Measurements from ENCODE around the gene ADAM22. TPM values are rescaled to one million over a fixed set of nuclear protein-coding genes. Genes with fewer than 3 reads are reported as not detected.
"Not testable (repeated sequence)": the region's sequence is repeated elsewhere in the genome, so short reads cannot be mapped to it uniquely, and the experiment has no call there.

ADAM22 gene
- total RNA-seq: 1 to 10 TPM in 3 of 4 donors, under 1 TPM in 1; 0.53 to 2.7 (median 1.5) TPM

GRCh38 chr7:87933953-87934698 is at the start of gene ADAM22:
Gene ADAM22, plus strand, starts transcription at chr7:87934251. Its CDS starts 215 bp downstream, at chr7:87934466.
- H3K9me3 ChIP-seq: no peaks in the 10 kb centered on the region
- TF ChIP-seq POLR2A (IDR thresholded peaks at IDR 0.05) (no peak), CTCF (IDR thresholded peaks at IDR 0.05) (no peak), POLR2AphosphoS5 (IDR thresholded peaks at IDR 0.05) (no peak), EP300 (IDR thresholded peaks at IDR 0.05) (no peak)
- peak within 1 kb of the TSS; percentile 86 for H3K4me3 ChIP-seq
- H3K27ac ChIP-seq: no peak within 1 kb of the TSS
- H3K4me1 ChIP-seq: peaks cover 10% of the 10 kb centered on the region
- H3K27me3 ChIP-seq: peaks cover 10% of the 10 kb centered on the region
- peak; percentile 90 for DNase-seq (ENCODE audit: low spot score in 2 of 2)
- WGBS: 0% methylated on average over 21 of the region's 70 CpGs
- no peaks in the 10 kb centered on the region for H3K36me3 ChIP-seq

GRCh38 chr7:87885018-87885417 is 49.0 kb upstream of the ADAM22 start:
- no peak for DNase-seq (ENCODE audit: low spot score in 2 of 2)
- Histone ChIP-seq H3K27me3 (no peaks in the 10 kb centered on the region), H3K9me3 (no peaks in the 10 kb centered on the region), H3K36me3 (peaks cover 13% of the 10 kb centered on the region), H3K4me3 (no peak overlapping the region), H3K4me1 (no peaks in the 10 kb centered on the region), H3K27ac (no peak overlapping the region)
- no peak for TF ChIP-seq EP300 (IDR thresholded peaks at IDR 0.05)
- no peak for TF ChIP-seq CTCF (IDR thresholded peaks at IDR 0.05)
- TF ChIP-seq POLR2A (IDR thresholded peaks at IDR 0.05): no peak
- no peak for TF ChIP-seq POLR2AphosphoS5 (IDR thresholded peaks at IDR 0.05)
- WGBS: 88% methylated on average over 2 of the region's 2 CpGs

GRCh38 chr7:87886875-87887274 is 47.2 kb upstream of the ADAM22 start:
- TF ChIP-seq CTCF (IDR thresholded peaks at IDR 0.05): peak in 1 of 2 donors; percentile 28
- no peak for TF ChIP-seq POLR2A (IDR thresholded peaks at IDR 0.05)
- no peaks in the 10 kb centered on the region for H3K4me1 ChIP-seq
- no peak for DNase-seq (ENCODE audit: low spot score in 2 of 2)
- no peak overlapping the region for H3K27ac ChIP-seq
- H3K36me3 ChIP-seq: peaks cover 13% of the 10 kb centered on the region
- no peak overlapping the region for H3K4me3 ChIP-seq
- no peaks in the 10 kb centered on the region for H3K9me3 ChIP-seq
- H3K27me3 ChIP-seq: no peaks in the 10 kb centered on the region

- no peak for DNase-seq (ENCODE audit: low spot score in 2 of 2)
- TF ChIP-seq CTCF (IDR thresholded peaks at IDR 0.05): no peak
- no peak for TF ChIP-seq POLR2AphosphoS5 (IDR thresholded peaks at IDR 0.05)
- no peak for TF ChIP-seq POLR2A (IDR thresholded peaks at IDR 0.05)
- TF ChIP-seq EP300 (IDR thresholded peaks at IDR 0.05): no peak
- 93% methylated on average over 2 of the region's 2 CpGs for WGBS
- H3K27ac ChIP-seq: no peak overlapping the region
- no peak overlapping the region for H3K4me3 ChIP-seq
- no peaks in the 10 kb centered on the region for H3K9me3 ChIP-seq
- no peaks in the 10 kb centered on the region for H3K27me3 ChIP-seq
- peaks cover 11% of the 10 kb centered on the region for H3K36me3 ChIP-seq
- H3K4me1 ChIP-seq: no peaks in the 10 kb centered on the region
Observed at GRCh38 chr7:87895363-87895762, 38.7 kb upstream of the ADAM22 start.

- 97% methylated on average over 2 of the region's 2 CpGs for WGBS
- H3K4me1 ChIP-seq: no peaks in the 10 kb centered on the region
- H3K27me3 ChIP-seq: no peaks in the 10 kb centered on the region
- DNase-seq (ENCODE audit: low spot score in 2 of 2): no peak
- no peak overlapping the region for H3K27ac ChIP-seq
- no peak overlapping the region for H3K4me3 ChIP-seq
- H3K9me3 ChIP-seq: no peaks in the 10 kb centered on the region
- TF ChIP-seq POLR2A (IDR thresholded peaks at IDR 0.05): no peak
- TF ChIP-seq POLR2AphosphoS5 (IDR thresholded peaks at IDR 0.05): no peak
- TF ChIP-seq CTCF (IDR thresholded peaks at IDR 0.05): no peak
- TF ChIP-seq EP300 (IDR thresholded peaks at IDR 0.05): no peak
- peaks cover 21% of the 10 kb centered on the region for H3K36me3 ChIP-seq
Observed at GRCh38 chr7:87899255-87899654, 34.8 kb upstream of the ADAM22 start.

GRCh38 chr7:87907136-87907906 is 26.7 kb upstream of the ADAM22 start:
- not testable (repeated sequence) for H3K27me3 ChIP-seq; H3K4me1 ChIP-seq; H3K27ac ChIP-seq; H3K36me3 ChIP-seq; H3K9me3 ChIP-seq; DNase-seq (ENCODE audit: low spot score in 2 of 2); H3K4me3 ChIP-seq
- 96% methylated on average over 3 of the region's 3 CpGs for WGBS

- 94% methylated on average over 4 of the region's 4 CpGs for WGBS
- not testable (repeated sequence) for H3K36me3 ChIP-seq; DNase-seq (ENCODE audit: low spot score in 2 of 2); H3K4me3 ChIP-seq; H3K9me3 ChIP-seq; H3K4me1 ChIP-seq; H3K27ac ChIP-seq; H3K27me3 ChIP-seq
Observed at GRCh38 chr7:87908814-87909213, 25.2 kb upstream of the ADAM22 start.
